Daoy (cell line): Measurements from ENCODE around the gene C18orf63. TPM values are rescaled to one million over a fixed set of nuclear protein-coding genes. Genes with fewer than 3 reads are reported as not detected.
A peak's percentile ranks its signal among the peaks of the same experiment; 100 is the strongest.
"Not testable (repeated sequence)": the region's sequence is repeated elsewhere in the genome, so short reads cannot be mapped to it uniquely, and the experiment has no call there.

Experiments used
- DNase-seq: peaks from one replicate; pipeline ENCODE4 v3.0.0-alpha.2; 2015; ENCODE audit warnings: low read depth
- total RNA-seq: library from RNA; depleted of rRNA; stranded (reverse); fragments of >200 nt; shearing (Covaris generic); gene quantifications from 2 replicates; pipeline ENCODE4 v1.2.3, GENCODE V29; 2014

C18orf63 gene
- total RNA-seq, 1 experiment from 2014 or later, result not detected

DNA sequence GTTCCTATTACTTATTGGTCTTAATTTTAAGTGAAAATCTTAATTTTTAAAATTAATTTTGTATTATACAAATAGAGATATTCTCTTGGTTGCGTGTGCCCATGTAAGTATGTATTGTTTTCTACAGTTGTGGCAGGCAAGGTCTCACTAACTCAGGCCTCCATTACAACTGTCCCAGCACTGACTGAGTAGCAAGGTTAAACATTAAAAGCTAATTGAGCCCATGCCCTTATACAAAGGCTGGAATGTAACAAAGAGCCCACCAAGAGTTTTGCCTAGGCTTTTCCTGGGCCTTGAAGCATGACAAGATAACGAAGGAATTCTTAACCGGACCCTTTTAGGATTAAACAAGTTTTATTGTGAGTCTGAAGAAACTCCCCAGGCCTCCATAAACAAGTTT lies 11.2 kb downstream of the C18orf63 start:
- not testable (repeated sequence) for DNase-seq

DNA sequence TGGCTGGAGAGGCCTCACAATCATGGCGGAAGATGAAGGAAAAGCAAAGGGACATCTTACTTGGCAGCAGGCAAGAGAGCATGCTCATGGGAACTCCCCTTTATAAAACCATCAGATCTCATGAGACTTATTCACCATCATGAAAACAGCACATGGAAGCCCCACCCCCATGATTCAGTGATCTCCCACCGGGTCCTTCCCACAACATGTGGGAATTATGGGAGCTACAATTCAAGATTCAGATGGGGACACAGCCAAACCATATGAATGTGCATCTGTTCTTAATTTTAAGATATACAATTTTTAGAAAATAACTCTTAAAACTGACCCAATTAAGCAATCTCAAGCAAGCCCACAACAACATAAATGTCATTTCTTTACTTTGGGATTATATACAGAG lies 12.6 kb downstream of the C18orf63 start:
- DNase-seq, result no peak

DNA sequence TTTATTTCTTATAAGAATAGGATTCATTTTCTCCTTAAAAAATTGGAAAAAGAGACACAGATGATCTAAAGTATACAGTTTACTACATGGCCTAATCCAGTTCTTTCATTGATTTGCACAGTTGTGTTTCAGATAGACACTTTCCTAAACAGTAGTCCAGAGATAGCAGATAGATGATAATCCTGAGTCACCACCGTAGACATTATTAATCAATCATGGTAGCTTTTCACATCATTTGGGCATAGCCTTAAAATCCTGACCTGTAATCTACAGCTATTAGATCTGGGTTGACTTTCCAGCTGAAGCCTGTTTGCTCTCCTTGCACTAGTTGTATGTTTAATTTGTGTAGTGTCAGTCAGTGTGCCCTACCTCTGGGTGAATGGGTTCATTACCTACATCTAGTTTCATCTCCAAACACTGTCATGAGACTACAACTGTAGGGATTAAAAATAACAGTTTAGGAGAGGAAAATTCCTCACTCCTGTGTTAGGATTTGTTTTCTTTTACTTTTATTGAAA lies 14.1 kb downstream of the C18orf63 start:
- DNase-seq, result no peak

DNA sequence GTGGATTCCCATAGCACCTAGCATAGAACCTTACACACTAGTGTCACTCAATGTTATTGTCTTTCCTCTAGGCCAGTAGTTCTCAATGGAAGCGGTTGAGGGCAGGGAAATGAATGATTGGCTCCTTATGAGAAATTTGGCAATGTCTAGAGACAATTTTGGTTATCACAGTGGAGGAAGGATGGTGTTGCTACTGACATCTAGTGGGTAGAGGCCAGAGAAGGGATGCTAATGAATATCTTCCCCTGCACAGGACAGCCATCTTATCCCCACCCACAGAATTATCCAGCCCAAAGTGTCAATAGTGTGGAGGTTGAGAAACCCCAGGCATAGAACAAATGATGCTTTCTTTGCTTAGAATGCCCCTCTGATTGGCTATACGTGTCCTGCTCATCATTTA lies 15.8 kb downstream of the C18orf63 start:
- DNase-seq, result peak; percentile 25

DNA sequence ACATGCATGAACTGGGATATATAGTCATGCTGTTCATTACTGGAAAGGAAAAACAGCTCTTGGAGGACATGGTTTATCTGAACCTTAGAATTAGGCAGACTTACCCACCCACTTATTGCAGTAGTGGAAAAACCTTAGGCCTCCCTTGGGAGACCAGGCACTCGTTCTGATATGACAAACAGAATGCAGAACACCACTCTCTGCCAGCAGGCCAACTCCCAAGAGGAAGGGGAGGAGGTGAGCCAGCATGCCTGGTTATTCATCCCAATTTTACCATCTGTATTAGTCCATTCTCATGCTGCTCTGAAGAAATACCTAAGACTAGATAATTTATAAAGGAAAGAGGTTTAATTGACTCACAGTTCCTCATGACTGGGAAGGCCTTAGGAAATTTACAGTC lies 17.5 kb downstream of the C18orf63 start:
- no peak for DNase-seq

DNA sequence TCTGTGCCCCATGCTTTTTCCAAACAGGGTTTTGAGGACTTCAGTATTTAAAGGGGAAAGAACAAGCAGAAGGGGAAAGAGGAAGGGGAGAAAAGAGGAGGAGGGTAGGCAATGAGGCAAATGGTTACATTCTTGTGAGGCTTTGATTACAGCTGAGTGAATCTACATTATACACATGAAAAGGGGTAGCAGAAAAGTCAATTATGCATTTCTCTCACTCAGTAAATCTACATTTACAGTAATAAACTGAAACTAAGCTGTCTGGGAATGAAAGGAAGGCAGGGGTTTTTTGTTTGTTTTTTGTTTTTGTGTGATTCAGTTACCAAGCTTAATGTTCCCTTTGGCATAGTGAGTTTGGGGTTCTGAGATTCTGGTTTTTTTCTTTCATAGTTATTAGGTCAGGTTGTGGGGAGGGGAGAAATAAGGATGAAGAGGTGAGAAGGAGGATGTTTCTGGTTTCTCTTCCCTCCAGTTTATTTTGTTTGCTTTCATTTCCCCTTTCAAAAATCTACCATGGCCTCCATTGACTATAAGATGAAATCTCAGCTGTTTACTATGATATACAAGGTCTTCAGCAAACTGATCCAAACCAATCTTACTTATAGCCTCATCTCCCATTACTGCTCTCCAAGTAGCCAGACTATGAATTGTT lies 18.7 kb downstream of the C18orf63 start:
- DNase-seq, result no peak

DNA sequence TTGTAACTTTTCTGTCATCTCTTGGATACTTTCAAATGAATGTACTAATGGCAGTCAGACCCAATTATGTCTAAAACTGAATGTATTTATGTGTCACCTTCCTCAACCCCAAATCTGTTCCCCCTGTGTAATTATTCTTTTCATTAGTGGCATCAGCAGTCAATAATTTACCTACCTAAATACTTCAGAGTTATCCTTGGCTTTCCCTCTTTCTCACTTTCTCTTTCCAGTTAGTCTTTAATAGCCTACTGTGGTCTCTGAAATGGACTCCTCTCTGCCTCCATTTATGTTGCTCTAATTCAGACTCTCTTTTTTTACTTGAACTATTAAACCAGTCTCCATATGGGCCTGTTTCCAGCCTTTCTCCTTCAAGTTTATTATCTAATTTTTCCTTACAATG lies 21.0 kb downstream of the C18orf63 start:
- no peak for DNase-seq

DNA sequence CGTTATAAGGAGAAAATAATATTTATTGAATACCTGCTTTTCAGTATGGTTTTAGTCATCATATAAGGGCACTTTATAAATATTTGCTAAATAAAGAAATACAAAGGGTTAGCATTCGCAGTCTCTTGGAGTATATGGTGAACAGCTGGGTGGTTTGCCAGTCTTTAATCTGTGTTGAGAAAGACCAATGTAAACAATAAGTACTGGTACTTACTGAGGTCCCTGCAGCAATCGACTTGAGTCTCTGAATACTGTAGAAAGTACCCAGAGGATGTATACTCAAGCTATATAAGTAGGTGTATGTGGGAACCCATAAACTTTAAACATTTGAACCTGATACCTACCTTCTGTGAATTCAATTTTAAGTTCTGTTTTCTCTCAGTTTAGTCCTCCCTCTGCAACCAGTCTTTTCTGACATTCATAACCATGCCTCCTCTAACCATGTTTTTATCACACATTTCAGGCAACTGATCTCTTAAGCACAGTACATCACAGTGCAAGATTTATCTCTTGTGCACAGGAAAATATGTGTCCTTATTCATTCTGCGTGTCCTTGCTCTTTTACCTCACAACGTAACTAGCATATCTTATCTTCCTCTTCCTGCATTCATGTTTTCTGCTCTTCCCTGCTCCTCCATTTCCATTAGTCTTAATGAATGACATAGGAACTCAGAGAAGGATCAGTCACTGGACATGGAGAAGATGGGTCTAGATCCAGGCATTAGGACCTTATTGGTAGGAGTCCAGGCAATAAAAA lies 21.7 kb downstream of the C18orf63 start:
- no peak for DNase-seq

DNA sequence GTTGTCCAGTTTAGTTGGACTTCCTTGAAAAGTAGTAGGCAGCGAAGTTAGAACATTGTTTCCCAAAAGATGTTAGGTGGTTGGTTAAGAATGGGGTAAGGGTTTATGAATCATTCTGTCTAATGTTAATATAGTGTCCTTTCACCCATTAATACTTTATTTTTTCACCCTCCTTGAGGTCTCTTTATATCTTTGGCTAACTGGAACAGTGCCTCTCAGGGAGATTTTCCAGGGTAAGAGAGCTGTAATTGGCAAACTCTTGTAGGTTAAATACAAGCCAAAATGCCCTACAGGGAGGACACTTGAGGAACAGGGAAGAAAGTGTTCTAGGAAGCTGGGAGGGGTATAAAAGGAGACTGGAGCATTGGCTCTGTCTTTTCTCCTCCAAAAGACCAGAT lies 22.3 kb downstream of the C18orf63 start:
- no peak for DNase-seq

DNA sequence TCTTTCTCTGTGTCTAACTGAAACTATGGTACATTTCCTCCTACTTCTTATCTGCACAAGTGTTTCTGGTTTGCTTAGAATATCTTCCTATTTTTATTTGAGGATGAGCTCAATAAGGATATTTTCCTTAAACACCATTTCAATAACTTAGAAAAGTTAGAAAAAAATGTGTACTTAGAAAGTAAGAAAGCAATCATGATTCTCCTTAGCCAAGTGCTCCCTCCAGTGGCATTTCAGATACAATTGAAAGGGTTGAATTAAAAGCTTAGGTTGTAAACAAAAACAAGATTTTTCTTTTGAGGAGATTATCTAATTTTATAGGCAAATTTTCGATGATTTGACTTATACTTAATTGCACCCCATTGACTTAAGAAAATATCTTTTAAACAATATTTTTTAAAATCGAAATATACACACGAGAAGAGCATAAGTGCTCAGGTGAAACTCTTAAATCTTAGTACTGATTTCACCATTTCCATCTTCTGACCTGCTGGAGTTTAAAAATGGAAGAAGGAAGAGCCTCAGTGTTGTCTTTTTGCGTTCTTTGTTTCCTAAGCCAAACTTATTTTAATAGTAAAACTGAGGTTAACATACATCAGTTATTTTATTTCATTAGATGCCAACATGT lies 26.9 kb downstream of the C18orf63 start:
- peak; percentile 42 for DNase-seq

DNA sequence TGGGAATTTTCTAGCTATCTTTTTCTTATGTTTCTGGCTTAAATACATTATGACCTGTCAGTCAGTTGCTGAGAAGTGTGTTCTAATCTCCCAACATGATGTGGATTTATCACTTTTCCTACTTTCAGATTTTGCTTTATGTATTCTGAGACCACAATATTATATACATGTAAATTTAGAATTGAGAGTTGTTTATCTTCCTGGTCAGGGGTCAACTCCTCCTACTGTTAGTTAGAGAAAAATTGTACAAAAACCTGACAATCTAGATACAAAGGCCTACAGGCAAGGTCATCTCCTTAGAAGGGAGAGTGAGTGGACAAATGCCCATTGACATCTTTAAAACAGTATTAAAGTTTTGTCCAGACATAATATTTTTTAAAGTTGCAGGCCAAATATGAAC lies 30.6 kb downstream of the C18orf63 start:
- no peak for DNase-seq

DNA sequence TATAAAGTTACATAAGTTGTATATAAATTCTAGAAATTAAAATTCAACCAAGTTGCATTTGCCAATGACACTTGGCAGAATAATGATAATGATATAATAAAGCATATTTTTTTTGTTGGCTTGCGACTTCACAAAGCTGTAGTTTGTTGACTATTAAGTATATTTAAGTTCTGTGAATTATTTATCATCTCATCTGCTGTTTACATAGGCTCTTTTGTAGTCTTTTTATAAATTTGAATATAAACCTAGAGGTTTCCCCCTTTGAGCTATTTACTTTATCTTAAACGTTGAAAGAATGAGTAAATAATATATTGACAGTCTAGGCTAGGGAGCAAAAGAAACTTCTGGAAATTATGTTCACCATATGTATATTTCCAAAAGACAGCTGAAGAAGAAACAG lies 32.9 kb downstream of the C18orf63 start:
- DNase-seq, result no peak

DNA sequence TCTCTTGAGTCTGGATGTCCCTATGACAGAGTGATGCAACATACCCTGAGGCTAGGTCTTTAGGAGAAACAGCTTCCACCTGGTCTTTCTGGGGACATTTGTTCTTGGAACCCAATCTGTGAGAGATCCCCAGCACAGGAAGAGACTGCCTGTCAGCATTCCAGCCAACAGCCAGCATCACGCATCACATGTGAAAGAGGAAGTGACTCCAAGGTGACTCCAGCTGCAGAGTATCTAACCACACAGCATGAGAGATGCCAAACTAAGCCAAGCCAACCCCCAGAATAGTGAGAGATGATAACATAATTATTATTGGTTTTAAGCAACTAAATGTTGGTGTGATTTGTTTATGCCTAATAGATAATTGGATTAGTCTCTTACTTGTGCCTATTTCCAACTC lies 35.7 kb downstream of the C18orf63 start:
- DNase-seq, result peak; percentile 73

DNA sequence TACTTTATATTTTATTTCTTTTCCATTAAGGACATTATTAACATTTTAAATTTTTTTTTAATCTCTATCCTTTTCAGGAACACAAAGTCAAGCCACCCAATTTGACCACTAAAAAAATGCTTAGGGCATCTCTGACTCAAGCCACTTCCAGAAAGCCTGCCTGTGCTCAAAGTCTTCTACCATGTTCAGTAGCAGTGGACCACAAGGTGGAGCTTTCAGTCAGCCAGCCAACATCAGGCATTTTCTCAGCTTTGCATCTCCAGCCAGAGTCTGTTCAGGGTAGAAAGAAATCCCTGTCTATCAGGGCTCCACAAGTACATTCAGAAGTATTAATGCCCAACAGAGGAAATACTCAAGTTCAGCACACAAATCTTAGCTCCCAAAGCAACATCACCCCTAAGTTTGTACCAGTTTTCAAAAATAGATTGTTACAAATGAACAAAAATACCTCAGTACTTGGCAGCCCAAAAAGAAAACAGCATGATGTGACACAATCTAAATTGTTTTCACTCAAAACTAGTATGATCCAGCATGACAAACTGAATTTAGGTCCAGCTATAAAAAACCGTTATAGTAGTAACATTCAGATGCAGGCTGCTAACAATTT lies 37.6 kb downstream of the C18orf63 start:
- peak; percentile 54 for DNase-seq

DNA sequence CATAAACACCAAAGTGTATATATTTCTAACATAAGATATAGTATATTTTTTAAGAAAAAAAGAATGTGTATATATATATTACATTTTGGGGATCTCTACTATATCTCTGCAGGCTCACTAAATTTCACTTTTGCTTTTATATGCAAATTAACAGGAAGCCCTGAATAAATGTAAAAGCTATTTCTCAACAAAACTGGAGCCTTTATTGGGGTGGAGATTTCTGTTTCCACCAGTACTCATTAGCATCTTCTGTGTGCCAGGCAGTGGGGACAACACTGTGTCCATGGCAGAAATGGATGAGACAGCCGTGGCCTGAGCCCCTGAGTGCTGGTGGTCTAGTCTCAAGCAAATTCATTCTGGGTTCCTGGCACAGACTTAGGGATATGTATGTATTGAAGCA lies 41.3 kb downstream of the C18orf63 start:
- no peak for DNase-seq

DNA sequence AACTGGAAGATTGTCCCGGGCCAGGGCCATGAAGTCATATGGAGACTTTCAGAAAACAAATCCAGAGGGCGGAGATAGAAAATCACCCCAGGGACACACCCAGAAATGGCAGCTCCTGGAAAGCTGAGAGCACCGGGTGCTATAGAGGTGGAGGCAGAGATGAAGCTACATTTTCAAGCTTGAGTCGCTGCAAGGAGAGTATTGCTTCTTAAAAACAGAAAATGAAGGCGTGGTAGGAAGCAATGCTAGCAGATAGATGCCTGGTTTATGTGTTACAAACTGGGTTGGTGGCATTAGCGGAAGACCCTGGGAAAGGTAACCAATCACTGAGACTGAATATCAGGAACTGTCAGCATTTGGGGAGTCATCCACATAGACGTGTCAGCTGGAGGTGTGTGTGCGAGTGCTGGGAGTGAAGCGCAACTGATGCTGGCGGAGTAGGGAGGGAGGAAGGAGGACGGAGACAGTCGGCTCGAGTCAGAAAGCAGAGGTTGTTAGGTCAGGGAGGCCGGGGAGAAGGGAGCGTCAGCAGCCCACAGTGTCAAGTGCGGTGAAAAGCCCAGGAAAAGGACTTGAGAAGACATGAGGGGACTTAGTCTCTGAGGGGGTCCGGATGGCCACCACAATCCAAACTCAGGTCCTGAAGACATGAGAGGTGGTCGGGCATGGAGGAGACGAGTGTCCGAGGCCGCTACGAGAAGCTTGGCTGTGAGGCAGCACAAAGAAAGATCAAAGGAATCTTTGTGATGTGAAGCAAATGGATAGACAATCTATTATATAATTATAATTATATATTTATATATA lies 45.4 kb downstream of the C18orf63 start:
- DNase-seq, result no peak

DNA sequence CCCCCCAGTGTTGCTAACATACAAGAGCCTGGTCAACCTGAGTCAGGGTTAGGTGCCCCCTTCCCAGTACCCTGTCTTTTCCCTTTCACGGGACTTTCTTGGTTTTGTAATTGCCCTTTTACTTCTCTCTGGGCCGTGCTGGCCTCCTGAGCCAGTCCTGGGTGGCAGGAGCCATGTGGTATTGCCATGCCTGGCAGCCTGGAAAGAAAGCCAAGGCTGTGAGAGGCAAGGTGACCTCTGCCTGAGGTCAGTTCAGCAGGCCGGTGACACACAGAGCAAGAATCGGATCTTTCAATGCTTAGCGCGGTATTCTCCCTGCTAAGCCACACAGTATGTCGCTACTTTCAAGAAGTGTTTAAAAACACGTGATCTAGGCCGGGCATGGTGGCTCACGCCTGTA lies 52.3 kb downstream of the C18orf63 start:
- no peak for DNase-seq

DNA sequence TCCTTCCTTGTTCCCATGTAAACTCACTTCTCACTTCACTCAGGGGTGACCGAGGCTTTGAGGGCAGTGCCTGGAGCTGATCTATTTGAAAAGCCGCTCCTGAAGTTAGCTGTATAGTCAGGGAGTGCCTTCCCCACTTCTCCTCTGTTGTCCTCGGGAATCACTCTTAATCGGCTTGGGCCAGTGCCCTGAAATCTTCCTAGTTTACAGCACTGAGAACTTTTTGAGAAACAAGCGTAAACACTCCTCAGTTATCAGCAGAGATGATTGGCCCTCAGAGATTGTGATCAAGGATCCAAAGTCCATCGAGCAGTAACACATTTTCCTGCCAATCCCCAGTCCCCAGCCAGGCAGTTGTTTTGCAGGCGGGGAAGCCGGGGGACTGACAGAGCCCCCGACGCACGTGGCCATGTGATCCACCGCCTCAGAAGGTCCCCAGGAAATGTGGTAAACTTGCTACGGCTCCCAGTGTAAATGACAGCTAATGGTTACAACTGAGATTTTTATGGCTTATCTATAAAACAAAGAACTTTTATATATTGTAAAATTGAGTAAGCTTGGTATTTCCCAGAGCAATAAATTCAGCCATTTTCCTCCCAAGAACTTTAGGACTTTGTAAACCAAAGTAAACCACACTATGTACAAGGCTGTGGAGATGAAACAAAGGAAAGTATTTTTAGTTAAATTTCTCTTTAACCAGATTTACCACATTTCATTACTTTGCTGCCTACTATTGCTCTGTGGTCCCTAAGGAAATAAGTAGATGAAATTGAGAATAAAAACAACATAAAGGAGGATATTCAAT lies 53.5 kb downstream of the C18orf63 start:
- no peak for DNase-seq

DNA sequence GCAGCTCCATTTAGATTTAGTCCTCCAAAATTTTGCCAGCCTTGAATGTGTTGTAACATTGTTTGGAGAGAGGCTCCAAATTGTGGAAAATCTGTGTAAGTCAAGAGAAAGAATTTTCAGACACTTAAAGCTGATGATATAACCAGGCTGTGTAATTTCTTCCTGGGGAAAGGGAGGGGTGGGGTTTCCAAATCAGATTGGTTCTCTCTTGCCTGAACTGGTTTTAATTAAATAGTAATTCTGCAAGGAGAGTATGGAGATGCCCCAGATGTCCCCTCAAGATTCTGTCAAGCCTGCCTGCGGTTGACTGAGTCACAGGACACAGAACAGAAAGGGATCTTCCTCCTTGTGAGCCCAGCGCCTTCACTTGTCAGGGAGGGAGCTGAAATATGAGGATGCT lies 54.5 kb downstream of the C18orf63 start:
- no peak for DNase-seq

DNA sequence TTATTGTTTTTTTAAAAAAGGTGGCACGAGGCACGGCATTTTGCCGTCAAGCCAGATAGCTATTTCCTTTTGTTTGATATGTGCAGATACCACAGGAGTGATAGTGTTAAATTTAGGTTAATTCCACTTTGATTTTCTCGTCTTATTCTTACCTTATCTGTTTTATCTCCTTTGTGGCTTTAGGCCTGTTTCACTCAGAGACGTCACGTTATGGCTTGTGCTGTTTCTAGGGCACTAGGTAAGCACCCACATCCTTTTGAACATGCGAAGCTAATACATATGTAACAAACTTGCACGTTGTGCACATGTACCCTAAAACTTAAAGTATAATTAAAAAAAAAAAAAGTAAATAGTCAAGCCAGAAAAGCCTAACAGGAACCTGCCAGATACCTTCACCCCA lies 57.8 kb downstream of the C18orf63 start:
- DNase-seq, result no peak

DNA sequence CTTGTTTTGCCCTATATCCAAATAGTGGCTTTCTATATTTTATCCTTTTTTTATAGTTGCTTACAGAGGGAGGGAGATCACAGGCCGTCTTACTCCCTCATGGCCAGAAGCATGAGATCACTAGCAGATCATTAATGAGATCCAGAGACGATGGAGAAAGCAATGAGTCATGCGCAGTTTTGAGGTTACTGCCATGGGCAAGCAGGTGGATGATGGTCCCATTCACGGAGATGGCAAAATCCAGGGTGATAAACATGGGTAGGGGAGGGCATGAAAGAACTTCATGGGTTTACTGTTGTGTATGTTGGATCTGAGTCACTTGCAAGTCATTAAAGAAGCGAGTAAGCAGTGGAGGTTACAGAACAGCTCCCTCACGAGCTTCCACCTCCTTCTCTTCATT lies 60.4 kb downstream of the C18orf63 start:
- peak; percentile 17 for DNase-seq
